ENCODE results near the gene NDUFAF8.

The NDUFAF8 gene

GRCh38 chr17:81253358-81254131 lies 14.4 kb downstream of the NDUFAF8 start:
- peak; percentile 84 for DNase-seq

DNA sequence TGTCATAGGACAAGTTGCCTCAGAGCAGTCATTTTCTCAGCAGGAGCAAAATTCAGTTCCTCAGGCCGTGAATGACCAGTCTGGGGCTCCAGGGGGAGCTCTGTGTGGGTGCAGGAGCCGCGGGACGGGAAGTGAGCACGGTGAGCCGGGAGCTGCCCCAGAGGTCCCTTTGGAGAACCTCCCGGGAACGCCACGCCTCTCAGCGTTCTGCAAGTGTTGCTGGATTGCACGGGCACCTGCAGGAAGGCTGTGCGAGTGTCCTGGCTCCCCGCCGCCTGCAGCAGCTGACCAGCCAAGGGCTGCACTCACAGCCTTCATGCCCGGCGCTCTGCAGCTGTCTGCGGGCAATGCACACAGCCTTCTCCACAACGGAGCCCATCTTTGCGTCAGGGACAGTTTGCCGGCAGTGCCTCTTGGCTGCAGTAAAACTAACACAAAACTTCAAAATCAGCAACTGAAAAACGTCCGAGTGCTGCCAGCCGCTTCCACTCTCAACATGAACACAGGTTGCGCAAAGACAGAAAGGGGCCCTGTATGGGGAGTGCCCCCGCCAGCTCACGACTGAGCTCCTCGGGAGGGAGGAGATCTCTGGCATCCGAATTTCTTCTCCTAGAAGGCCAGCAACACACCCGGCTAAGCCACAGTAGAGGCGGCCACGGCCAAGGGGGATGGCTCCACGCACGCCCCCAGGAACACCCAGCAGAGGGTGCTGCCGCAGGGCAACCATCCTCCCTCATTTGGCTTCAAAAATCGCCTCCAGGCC lies 16.0 kb downstream of the NDUFAF8 start:
- DNase-seq: peak; percentile 85

- DNase-seq: no peak
Observed at GRCh38 chr17:81256616-81257015, 17.5 kb downstream of the NDUFAF8 start.

GRCh38 chr17:81257533-81257932 lies 18.4 kb downstream of the NDUFAF8 start:
- DNase-seq: no peak

DNA sequence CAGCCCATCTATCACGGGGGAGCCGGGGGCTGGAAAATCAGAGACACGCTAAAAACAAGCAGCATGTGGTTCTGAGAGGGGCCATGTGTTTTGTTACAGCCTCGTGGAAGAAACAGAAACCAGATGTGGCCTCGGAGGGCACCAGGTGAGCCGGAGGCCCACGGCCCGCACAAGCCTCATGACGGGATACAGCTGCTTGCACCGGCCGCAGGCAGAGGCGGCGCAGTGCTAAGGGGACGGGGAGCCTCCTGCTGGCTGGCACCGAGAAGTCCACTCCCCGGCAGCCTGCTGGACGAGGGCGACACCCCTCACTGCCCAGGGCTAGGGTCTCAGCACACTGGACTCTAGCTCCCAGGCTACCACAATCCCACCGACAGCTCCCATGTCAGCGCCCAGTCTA lies 19.2 kb downstream of the NDUFAF8 start:
- DNase-seq: no peak

DNA sequence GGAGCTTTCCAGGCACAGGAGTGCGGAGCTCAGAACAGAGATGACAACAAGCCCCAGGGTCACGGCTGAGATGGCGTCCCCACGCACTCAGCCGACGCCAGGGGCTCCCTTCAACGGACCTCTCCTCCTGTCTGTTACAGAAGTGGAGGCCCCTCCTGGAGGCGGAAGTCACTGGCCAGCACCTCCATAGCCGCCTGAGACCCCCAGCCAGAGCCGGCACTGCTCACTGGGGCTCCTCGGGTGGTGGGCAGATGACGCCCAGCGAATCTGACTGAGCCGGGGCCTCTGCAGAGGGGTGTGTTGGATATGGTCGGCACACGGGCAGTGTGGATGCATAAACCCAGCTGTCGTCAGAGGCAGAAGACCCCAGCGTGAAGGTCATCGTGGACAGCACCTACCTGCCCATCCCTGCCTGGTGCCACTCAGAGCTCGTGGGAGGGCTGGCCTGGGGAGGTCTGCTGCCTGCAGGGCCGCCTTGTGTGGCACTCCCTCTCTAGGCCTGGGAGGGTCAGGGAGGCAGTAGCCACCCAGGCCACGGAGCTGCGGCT lies 20.0 kb downstream of the NDUFAF8 start:
- no peak for DNase-seq

GRCh38 chr17:81260171-81260570 lies 21.1 kb downstream of the NDUFAF8 start:
- no peak for DNase-seq

DNA sequence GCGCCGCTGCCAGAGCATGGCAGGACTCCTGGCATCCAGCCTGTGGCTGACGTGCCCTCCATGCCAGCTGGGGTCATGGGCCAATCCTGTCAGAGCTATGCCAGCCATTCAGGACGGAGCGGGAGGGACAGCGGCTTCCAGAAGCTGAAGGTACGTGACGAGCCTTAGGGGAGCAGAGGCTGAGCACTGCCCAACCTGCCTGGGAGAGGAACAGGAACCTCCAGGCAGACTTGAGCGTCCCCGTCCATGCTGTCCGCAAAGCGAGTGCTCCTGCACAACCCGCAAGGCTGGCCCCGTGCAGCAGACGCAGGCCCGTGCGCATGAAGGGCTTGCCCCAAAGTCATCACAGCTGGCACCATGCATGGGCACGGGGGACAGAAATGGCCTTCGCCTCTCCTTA lies 21.5 kb downstream of the NDUFAF8 start:
- no peak for DNase-seq

DNA sequence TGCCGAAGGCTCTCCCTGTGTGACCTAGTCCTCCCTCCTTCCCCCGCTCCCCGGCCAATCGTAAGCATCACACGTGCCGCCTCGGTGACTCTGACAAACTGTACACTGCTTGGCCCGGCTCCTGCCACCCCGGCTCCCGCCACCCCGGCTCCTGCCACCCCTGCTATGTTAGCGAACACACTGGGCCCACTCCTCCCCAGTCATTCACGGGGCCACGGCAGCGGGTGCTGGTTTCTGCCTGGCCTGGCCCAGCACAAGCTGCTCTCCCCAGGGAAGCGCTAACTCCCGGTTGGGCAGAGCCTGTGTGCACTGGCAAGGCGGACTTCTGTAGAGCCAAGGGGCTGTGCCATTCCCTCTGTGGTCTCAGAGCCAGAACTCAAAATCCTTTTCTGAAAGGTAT lies 22.0 kb downstream of the NDUFAF8 start:
- DNase-seq: no peak

GRCh38 chr17:81261582-81262336 lies 22.6 kb downstream of the NDUFAF8 start:
- no peak for DNase-seq

DNA sequence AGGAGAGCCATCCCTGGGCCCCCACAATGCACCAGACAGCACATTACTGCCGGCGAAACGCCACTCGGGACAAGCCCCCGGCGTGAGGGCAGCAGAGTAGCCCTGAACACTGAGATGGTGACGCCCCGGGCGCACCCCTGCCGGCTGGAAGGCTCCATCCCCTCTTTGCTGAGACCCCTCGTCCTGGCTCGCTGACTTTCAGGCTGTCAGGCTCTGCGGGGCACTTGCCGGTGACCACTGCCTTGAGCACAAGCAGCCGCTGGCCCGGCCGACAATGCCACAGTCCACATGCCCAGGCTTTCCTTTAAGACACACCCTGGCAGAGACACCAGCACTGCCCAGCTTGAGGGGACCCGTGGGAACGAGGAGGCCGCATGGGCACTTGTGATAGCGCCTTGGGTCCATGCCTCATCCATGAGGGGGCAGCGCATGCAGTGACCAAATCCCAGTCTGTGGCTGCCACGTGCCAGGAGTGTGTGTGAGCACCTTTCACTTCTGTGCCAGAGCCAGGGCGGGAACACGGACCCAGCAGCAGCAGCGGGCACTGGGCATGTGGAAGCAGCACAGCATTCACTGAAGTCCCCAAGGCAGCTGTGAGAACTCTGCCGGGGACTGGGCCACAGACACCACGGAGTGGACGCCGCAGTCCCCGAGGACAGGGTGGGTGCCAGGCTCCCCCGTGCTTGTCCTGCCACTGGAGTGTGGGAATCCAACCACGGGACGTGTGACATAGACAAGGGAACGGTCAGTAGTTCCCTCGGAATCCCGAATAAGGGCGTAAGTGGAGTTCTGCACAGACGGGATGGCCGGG lies 24.5 kb downstream of the NDUFAF8 start:
- no peak for DNase-seq

GRCh38 chr17:81264640-81265039 lies 25.5 kb downstream of the NDUFAF8 start:
- no peak for DNase-seq

GRCh38 chr17:81265576-81265975 lies 26.5 kb downstream of the NDUFAF8 start:
- no peak for DNase-seq

DNA sequence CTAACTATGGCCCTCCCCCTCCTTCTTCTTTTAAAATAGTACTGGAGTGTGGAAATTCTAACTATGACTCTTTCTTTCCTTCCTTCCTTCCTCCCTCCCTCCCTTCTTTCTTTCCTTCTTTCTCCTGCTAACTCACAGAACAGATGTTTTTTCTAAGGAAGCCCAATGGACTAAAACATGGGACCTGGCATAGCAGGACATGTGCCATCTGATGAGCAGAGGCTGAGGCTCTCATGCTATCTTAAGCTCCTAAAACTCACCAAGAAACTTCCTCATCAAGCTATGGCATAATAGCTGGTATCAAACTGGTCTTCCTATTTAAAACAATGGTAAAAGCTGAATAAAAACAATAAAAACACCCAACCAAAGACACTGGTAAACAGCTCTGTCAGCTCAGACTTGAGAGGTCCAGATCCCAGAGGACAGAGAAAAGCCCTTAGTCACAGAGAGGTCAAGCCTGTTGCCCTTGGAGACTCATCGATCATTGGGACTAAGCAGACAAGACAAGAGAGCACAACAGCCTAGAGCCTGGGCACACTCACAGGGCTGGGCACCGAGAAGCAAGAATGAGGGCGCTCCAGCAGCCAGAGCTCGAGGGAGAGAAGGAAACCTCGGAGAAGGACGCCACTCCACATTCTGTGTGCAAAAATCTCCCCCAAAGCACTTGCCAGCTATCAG lies 28.4 kb downstream of the NDUFAF8 start:
- DNase-seq: no peak

GRCh38 chr17:81270279-81270678 lies 31.2 kb downstream of the NDUFAF8 start:
- DNase-seq: no peak

- no peak for DNase-seq
Observed at GRCh38 chr17:81271226-81271625, 32.1 kb downstream of the NDUFAF8 start.

- DNase-seq: no peak
Observed at GRCh38 chr17:81272616-81273015, 33.5 kb downstream of the NDUFAF8 start.

GRCh38 chr17:81273698-81274470 lies 34.8 kb downstream of the NDUFAF8 start:
- DNase-seq: no peak

DNA sequence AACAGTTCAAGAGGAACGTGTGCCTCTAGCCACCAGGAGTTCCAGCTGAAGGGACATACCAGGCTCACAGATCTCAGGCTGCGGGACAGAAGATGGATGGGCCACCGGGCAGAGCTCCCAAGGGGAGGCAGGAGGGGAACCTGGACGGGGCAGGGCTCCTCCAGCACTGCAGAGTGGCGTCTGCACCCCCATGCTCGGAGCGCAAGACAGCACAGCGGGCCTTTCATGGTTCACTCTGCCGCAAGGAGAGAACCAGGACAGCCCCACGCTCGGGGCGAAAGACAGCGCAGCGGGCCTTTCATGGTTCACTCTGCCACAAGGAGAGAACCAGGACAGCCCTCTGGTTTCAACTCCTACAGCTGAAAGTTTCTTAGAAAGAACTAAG lies 35.3 kb downstream of the NDUFAF8 start:
- DNase-seq: no peak

DNA sequence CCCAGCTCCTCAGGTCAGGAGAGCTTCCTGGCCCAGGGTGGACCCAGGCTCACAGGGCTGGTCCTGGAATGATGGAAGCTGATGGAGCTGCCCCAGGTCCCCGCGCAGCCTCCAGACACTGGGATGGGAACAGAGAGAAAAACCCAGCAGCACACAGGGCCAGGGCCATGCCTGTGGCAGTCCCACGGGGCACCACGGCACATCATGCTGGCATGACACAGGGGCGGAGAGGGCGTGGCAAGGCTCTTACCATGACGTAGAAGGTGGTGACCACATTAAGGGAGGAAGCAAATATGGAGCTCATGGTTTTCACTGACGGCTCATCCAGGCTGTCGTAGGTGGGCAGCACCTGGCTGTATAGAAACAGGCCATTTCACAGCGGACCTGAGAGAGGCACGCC lies 37.7 kb downstream of the NDUFAF8 start:
- DNase-seq: no peak

GRCh38 chr17:81277421-81277820 lies 38.3 kb downstream of the NDUFAF8 start:
- no peak for DNase-seq

Data from eye (tissue), 1 donor.